Jurkat, Clone E6-1 (cell line): ENCODE measurements around the gene ECPAS.
"Not testable (repeated sequence)": the region's sequence is repeated elsewhere in the genome, so short reads cannot be mapped to it uniquely, and the experiment has no call there.

Experiments used
- DNase-seq: peaks from one replicate; pipeline ENCODE4 v3.0.0-alpha.2; 2011; ENCODE audit warnings: low read depth, low spot score
- H3K4me3 ChIP-seq: 2 replicates; pipeline ENCODE4 v1.5.1; 2011; ENCODE audit warnings: mild to moderate bottlenecking, low read length, control low read depth, moderate library complexity

The ECPAS gene

DNA sequence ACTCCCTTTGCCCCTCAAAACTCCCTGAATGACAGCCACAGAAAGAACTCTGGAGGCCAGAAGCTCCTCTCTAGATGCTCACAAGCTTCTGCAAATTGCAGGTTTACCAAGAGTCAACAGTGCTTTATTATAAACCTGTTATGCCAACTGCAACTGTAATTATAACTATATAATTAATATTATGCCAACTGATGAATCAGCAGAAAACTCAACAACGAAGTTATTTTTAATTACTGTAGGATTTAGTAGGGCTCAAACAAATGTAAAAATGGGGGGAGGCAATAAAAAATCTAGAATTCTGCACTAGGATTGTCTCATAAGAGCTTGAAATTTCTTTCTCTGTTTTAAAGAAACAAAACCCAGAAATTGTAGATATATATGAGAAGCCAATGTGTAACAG, 117.2 kb downstream of the ECPAS start:
- H3K4me3 ChIP-seq: no peak overlapping the region
- DNase-seq: no peak

- no peak for DNase-seq
- no peak overlapping the region for H3K4me3 ChIP-seq
Observed at GRCh38 chr9:111362526-111362925, 121.7 kb downstream of the ECPAS start.

- no peak overlapping the region for H3K4me3 ChIP-seq
- DNase-seq: no peak
Observed at GRCh38 chr9:111360881-111361280, 123.3 kb downstream of the ECPAS start.

DNA sequence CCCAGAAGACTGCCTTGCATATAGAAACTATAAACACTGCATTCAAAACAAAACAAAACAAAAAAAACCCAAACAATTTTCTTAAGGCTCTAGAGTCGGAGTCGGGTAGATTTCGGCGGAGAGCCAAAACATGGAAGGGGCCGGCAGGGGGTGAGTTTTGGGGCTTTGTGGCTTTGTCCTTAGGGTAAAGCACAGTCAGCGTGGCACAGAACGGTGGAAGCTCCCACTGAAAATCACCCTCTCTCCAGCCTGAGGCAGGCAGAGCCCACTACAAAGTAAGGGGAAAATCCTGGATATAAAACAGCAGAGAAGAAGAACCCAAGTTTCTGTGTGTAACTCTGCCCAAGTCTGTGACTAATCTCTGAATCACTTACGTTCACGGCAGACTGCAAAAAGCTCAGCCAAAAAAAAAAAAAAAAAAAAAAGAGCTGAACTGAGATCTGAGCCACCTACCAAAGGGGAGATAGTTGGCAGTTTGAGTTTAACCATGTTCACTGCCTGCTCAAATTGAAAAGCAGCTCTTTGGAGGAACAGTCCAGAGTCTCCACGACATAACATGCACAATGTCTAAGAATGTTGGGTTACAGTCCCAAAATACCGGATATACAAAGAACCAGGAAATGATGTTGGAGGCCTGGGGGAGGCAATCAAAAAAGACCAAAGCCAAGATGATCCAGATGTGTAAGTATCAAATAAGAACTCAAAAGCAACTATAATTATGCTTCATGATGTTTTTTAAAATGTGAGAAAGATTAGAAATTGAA, 127.5 kb downstream of the ECPAS start:
- no peak overlapping the region for H3K4me3 ChIP-seq
- DNase-seq: no peak

GRCh38 chr9:111352545-111352944, 131.6 kb downstream of the ECPAS start:
- DNase-seq: no peak
- no peak overlapping the region for H3K4me3 ChIP-seq

DNA sequence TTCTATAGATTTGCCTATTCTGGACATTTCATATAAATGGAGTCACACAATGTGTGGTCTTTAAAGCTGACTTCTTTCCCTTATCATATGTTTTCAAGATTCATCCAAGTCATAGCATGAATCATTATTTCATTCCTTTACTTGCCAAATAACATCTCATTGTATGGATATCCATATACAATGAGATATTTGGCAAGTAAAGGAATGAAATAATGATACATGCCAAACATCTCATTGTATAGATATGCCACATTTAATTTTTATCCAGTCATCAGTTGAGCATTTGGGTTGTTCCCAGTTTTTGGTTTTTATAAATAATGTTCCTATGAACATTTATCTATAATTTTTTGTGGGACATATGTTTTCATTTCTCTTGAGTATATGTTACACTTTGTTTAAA, 133.6 kb downstream of the ECPAS start:
- H3K4me3 ChIP-seq: no peak overlapping the region
- no peak for DNase-seq

GRCh38 chr9:111349766-111350165, 134.4 kb downstream of the ECPAS start:
- no peak for DNase-seq
- no peak overlapping the region for H3K4me3 ChIP-seq

- no peak for DNase-seq
- no peak overlapping the region for H3K4me3 ChIP-seq
Observed at GRCh38 chr9:111348821-111349271, 135.3 kb downstream of the ECPAS start.

DNA sequence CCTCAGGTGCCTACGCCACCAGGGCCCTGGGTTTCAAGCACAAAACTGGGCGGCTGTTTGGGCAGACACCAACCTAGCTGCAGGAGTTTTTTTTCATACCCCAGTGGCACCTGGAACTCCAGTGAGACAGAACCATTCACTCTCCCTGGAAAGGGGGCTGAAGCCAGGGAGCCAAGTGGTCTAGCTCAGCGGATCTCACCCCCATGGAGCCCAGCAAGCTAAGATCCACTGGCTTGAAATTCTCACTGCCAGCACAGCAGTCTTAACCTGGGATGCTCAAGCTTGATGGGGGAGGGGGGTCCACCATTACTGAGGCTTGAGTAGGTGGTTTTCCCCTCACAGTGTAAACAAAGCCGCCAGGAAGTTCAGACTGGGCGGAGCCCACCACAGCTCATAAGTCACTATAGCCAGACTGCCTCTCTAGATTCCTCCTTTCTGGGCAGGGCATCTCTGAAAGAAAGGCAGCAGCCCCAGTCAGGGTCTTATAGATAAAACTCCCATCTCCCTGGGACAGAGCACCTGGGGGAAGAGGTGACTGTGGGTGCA, 149.8 kb downstream of the ECPAS start:
- DNase-seq, H3K4me3 ChIP-seq: not testable (repeated sequence)

DNA sequence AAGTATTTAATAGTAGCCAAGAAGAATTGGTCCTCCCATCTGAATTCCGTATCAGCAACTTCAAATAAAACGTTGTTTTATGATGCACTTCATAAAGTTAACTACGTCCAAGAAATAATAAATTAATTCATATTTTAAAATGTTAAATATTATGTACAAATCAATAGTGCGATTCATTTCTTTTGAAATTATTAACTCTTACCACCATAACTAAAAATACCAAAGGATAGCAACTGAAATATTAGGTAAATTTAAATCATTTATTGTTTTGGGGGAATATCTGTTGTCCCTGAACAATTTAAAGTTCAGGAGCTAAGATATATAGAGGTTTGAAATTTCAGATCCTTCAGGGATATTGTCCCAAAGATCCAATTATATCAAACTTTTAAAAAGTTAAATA, 154.1 kb downstream of the ECPAS start, which contains the start of gene OR2K2:
Gene OR2K2 (minus strand): TSS at position 101 of the 400 bp plus-strand sequence. CDS start 1,791 bp downstream, outside the sequence.
- H3K4me3 ChIP-seq: no peak within 1 kb of the TSS
- DNase-seq: no peak

- H3K4me3 ChIP-seq: no peak overlapping the region
- no peak for DNase-seq
Observed at GRCh38 chr9:111320631-111321030, 163.6 kb downstream of the ECPAS start.

DNA sequence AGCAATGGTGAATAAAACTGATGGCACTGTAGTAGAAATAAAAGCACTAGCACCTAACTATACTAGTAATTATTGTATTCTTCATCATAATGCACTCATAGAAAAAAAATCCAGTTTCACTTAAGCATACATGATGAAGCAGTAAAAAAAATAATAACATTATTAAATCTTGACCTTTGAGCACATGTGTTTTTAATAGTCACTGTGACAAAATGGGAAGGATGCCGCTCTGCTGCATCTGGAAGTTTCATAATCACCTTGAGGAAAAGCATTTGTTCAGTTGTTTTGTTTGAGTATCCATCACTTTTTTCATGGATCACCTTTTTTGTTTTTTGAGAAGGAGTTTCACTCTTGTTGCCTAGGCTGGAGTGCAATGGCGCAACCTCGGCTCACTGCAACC, 167.4 kb downstream of the ECPAS start:
- no peak for DNase-seq

More for the DNA sequence above, 167.4 kb downstream of the ECPAS start:
- H3K4me3 ChIP-seq: no peak overlapping the region
